NCI-H2227 treated with DMSO at 0.1 percent for 48 hours (cell line): Measurements from ENCODE around the gene PLA2G4C.
"Not testable (repeated sequence)": the region's sequence is repeated elsewhere in the genome, so short reads cannot be mapped to it uniquely, and the experiment has no call there.

Experiments
- DNase-seq: peaks from one replicate; lab custom pipeline; 2025; lab: John Stamatoyannopoulos, UW

The PLA2G4C gene

GRCh38 chr19:48111280-48111679 lies 663 bp upstream of the PLA2G4C start:
- peak; percentile 53 for DNase-seq

- DNase-seq = no peak
These were observed 1.4 kb downstream of the PLA2G4C start for GRCh38 chr19:48108997-48109782.

- DNase-seq = no peak
These were observed 6.7 kb downstream of the PLA2G4C start for GRCh38 chr19:48103922-48104321.

- DNase-seq = no peak
These were observed 7.5 kb downstream of the PLA2G4C start for GRCh38 chr19:48102870-48103751.

GRCh38 chr19:48095612-48096175 lies 14.9 kb downstream of the PLA2G4C start:
- no peak for DNase-seq

GRCh38 chr19:48094855-48095203 lies 15.8 kb downstream of the PLA2G4C start:
- DNase-seq = no peak

GRCh38 chr19:48094129-48094854 lies 16.3 kb downstream of the PLA2G4C start:
- DNase-seq = no peak

- not testable (repeated sequence) for DNase-seq
These were observed 19.4 kb downstream of the PLA2G4C start for GRCh38 chr19:48091111-48091718.

GRCh38 chr19:48090281-48090802 lies 20.3 kb downstream of the PLA2G4C start:
- no peak for DNase-seq

GRCh38 chr19:48088991-48089390 lies 21.6 kb downstream of the PLA2G4C start:
- not testable (repeated sequence) for DNase-seq

GRCh38 chr19:48085904-48086864 lies 24.4 kb downstream of the PLA2G4C start:
- no peak for DNase-seq

GRCh38 chr19:48085076-48085475 lies 25.5 kb downstream of the PLA2G4C start:
- DNase-seq = no peak

- DNase-seq = no peak
These were observed 29.5 kb downstream of the PLA2G4C start for GRCh38 chr19:48081106-48081505.

- not testable (repeated sequence) for DNase-seq
These were observed 40.3 kb downstream of the PLA2G4C start for GRCh38 chr19:48070177-48070769.

- no peak for DNase-seq
These were observed 41.2 kb downstream of the PLA2G4C start for GRCh38 chr19:48069435-48069834.

GRCh38 chr19:48064509-48064908 lies 46.1 kb downstream of the PLA2G4C start:
- no peak for DNase-seq

- no peak for DNase-seq
These were observed 48.9 kb downstream of the PLA2G4C start for GRCh38 chr19:48061401-48062344.

- DNase-seq = no peak
These were observed 50.2 kb downstream of the PLA2G4C start for GRCh38 chr19:48060381-48060780.

- DNase-seq = no peak
These were observed 51.3 kb downstream of the PLA2G4C start for GRCh38 chr19:48059331-48059730.
